Thyroid gland (tissue), 4 donors: ENCODE results near the gene SHISA9.

Experiments
- POLR2A ChIP-seq, 2 donors: fragments of 450-650 bp; IDR thresholded peaks; one replicate each; pipeline ENCODE4 v1.6.1; 2017; ENCODE audit warnings: antibody characterized with exemption in 2 of 2, mild to moderate bottlenecking in 2 of 2, moderate library complexity in 1 of 2
- TF ChIP-seq, protein P1 (sequence below), 6 experiments: fragments of 200-600 bp in 3 of 6; fragments of 450-650 bp in 3 of 6; sonication (generic) in 3 of 6; IDR thresholded peaks; one replicate each; pipeline ENCODE4 v1.5.1; 2016 to 2019; ENCODE audit warnings: antibody characterized with exemption in 6 of 6, mild to moderate bottlenecking in 2 of 6, inconsistent platforms in 1 of 6, moderate library complexity in 1 of 6

DNA sequence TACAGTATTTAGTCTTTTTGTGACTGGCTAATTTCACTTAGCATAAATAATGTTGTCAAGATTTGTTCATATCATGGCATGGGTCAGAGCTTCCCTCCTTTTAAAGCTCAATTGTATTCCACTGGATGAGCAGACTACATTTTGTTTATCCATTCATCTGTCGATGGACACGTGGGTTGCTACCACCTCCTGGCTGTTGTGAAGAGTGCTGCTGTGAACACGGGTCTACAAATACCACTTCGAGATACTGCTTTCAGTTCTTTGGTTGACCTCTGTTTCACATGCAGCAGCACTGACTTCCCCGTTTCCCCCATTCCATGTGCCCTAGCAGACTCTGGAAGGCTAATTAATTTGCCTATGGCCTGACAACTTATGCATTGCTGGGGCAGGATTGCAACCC is 285.4 kb downstream of the SHISA9 start:
- TF ChIP-seq, protein P1, sequence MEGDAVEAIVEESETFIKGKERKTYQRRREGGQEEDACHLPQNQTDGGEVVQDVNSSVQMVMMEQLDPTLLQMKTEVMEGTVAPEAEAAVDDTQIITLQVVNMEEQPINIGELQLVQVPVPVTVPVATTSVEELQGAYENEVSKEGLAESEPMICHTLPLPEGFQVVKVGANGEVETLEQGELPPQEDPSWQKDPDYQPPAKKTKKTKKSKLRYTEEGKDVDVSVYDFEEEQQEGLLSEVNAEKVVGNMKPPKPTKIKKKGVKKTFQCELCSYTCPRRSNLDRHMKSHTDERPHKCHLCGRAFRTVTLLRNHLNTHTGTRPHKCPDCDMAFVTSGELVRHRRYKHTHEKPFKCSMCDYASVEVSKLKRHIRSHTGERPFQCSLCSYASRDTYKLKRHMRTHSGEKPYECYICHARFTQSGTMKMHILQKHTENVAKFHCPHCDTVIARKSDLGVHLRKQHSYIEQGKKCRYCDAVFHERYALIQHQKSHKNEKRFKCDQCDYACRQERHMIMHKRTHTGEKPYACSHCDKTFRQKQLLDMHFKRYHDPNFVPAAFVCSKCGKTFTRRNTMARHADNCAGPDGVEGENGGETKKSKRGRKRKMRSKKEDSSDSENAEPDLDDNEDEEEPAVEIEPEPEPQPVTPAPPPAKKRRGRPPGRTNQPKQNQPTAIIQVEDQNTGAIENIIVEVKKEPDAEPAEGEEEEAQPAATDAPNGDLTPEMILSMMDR (IDR thresholded peaks at IDR 0.05) = no peak
- TF ChIP-seq POLR2A (IDR thresholded peaks at IDR 0.05) = no peak
